Measurements from ENCODE around the gene PARD6G.

Gene PARD6G

GRCh38 chr18:80210312-80211083 lies 36.8 kb downstream of the PARD6G start:
- DNase-seq (ENCODE audit: low read depth), result no peak

DNA sequence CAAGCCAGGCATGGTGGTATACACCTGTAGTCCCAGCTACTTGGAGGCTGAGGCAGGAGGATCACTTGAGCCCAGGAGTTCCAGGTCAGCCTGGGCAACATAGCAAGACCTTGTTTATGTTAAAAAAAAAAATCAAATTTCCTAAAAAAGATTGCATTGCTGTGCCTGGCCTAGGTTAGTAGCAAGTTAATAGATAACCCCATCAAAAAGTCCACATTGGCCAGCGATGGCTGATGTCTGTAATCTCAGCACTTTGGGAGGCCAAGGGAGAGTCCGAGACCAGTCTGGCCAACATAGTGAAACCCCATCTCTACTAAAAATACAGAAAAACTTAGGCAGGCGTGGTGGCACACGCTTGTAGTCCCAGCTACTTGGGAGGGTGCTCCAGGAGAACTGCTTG lies 38.7 kb downstream of the PARD6G start:
- DNase-seq (ENCODE audit: low read depth), result no peak

DNA sequence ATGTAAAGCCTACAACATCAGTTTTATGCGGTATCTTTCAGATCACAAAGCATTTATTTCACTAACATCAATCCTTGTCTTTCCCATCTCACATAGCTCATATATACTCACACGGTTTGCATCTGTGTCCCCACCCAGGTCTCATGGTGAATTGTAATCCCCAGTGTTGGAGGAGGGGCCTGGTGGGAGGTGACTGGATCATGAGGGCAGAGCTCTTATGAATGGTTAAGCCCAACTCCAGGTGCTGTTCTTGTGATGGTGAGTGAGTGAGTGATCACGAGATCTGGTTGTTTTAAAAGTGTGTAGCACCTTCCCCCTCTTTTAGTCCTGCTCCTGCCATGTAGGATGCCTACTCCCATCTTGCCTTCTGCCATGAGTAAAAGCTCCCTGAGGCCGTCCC lies 42.0 kb downstream of the PARD6G start:
- DNase-seq (ENCODE audit: low read depth), result no peak

DNA sequence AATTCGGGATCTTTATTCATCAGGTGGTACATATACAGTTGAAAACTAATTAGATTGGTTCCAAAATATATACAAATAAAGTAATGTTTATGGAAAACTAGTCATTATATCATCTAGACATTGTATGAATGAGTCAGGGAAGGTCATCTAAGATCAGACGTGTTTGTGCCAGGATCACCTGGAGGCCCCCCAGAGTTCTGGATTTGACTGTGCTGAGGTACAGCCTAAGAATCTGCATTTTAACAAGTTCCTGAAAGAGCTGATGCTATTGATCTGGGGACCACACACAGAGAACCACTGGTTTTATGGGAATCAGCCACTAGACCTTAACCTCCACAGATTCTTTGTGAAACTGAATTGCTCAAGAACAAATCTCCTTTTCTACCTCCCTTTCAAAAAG lies 43.2 kb downstream of the PARD6G start:
- DNase-seq (ENCODE audit: low read depth), result no peak

GRCh38 chr18:80203249-80203648 lies 44.1 kb downstream of the PARD6G start:
- DNase-seq (ENCODE audit: low read depth), result no peak

DNA sequence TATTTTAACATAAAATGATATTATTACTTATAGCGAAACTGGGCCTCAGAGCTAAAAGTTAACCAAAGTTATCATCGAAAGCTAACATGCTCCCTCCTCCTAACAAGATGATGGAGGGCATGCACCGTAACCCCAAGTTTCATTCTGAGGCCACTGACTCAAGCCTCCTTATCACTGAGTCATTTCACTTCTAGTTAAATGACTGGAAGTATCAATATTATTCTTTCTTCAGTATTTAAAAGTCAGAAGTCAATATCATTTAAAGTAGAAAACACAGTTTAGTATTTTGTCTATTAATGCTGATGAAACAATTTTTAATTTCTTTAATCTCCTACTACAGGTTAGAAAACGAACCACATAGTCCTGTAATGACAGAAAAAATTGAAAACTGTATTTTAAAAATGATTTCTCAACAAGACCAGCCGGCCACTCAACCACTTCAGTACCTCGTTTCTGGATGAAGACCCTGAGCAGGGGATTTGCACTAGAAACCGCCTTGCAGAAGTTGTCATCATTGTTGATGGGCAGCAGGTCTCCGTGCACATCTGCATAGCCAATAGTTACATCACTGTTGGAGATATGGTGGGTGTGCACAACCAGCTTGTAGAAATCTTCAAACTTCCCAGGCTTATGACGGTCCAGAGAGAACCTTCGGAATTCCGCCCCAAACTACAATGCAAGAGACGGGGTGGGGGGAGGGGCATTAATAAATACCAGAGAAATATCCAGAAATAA lies 44.9 kb downstream of the PARD6G start:
- DNase-seq (ENCODE audit: low read depth), result no peak

DNA sequence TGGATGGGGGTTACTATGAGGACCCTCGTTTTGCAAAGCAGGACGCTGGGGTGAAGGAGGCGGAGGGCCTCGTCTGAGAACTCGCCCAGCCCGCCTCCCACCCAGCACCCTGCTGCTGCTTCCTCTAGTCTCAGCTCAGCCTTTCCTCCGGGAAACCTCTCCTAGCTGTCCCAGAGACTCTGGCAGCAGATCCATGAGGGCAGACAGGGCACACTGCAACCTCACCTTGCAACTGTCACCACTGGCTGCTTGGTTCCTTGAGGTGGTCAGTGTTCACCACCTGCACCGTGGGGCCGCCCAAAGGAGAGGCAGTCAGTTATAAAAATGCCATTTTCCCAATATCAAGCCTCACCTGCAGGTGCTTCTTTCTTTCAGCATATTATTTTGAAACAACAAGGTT lies 45.6 kb downstream of the PARD6G start:
- DNase-seq (ENCODE audit: low read depth), result no peak

DNA sequence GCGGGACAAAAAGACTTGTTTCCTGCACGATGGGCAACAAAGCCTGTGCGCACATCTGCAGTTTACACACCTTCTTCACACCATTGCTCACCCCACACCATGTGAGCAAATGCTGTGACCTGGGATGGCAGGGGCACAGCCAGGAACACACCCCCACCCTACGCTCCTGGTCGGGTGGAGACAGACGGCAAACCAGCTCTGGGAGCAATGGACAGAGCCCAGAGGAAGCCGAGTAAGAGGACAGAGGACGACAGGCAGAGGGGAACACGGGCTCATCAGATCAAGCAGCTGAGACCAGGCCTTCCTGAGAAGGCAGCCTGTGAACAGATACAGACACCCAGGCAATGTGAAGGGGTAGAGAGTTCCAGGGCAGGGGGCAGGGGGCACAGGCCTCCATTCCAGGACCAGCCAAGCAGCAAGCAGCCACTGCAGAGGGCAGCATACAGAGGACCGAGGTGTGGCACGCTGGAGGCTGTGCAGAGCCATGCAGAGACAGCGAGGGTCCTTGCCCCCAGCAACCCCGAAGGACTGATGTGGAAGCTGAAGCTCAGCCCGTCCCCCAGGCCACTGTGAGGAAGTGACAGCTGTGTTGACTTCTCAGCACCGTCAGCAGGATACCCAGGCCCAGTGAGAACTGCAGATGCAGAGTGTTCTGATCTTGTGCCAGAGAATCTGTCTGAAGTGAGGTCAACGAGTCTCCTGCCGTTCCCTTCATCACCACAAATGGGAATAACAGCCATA lies 46.2 kb downstream of the PARD6G start:
- no peak for DNase-seq (ENCODE audit: low read depth)

DNA sequence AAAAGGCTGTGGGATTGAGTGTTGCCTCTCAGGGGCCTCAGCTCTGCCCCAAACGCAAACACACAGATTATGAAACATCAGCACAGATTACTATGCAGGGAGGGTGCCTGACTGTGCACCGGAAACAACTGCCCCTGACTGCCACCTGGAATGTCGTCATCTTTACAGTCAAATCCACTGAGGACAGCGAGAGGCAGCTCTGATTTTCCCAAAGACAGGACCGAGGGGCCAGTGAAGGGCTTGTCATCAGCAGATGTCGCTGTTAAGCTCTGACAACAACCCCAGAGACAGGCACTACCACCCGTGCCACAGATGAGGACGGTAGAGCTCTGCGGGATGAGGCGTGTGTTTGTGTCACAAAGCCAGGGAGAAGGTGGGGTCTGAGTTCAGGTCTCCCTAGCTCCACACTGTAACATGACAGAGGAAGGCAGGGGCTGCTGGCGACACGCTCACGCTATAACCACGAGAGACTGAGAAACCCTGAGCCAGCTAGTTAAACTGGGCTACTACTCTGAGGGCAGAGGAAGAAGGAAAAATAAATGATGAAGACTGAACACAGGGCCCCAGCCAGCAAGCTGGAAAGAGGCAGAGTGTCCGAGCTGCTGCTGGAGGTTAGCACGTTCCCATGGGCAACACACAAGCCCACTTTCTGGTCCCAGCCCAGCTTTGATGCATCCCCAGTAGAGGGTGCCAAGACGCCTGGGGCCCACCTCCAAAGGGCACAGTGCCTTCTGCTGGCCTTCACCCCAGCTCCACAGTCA lies 47.0 kb downstream of the PARD6G start:
- no peak for DNase-seq (ENCODE audit: low read depth)

GRCh38 chr18:80198994-80199748 lies 48.1 kb downstream of the PARD6G start:
- peak; percentile 40 for DNase-seq (ENCODE audit: low read depth)

- no peak for DNase-seq (ENCODE audit: low read depth)
Observed at GRCh38 chr18:80198391-80198790, 48.9 kb downstream of the PARD6G start.

DNA sequence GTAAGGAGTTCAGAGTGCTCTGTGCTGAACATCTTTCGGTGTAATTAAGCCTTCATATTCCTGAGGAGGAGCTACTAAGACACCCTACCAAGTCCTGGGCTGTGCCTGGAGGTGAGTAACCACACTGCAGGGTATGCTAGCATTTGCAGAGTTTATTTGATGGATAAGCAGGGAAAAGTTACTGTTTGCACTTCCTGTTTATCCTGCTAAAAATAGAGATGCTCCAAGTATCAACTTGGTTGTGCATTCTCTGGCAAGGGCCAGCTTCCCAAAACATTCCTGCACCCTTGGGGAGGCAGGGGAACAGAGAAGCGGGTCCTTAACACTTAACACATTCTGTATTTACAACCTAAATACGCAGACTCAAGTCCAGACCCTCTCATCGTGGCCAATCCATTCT lies 49.8 kb downstream of the PARD6G start:
- DNase-seq (ENCODE audit: low read depth), result no peak

GRCh38 chr18:80196528-80197320 lies 50.6 kb downstream of the PARD6G start:
- DNase-seq (ENCODE audit: low read depth), result peak; percentile 40

GRCh38 chr18:80194874-80195570 lies 52.3 kb downstream of the PARD6G start:
- no peak for DNase-seq (ENCODE audit: low read depth)

- DNase-seq (ENCODE audit: low read depth), result no peak
Observed at GRCh38 chr18:80193701-80194100, 53.6 kb downstream of the PARD6G start.

- DNase-seq (ENCODE audit: low read depth), result no peak
Observed at GRCh38 chr18:80192653-80193385, 54.5 kb downstream of the PARD6G start.

DNA sequence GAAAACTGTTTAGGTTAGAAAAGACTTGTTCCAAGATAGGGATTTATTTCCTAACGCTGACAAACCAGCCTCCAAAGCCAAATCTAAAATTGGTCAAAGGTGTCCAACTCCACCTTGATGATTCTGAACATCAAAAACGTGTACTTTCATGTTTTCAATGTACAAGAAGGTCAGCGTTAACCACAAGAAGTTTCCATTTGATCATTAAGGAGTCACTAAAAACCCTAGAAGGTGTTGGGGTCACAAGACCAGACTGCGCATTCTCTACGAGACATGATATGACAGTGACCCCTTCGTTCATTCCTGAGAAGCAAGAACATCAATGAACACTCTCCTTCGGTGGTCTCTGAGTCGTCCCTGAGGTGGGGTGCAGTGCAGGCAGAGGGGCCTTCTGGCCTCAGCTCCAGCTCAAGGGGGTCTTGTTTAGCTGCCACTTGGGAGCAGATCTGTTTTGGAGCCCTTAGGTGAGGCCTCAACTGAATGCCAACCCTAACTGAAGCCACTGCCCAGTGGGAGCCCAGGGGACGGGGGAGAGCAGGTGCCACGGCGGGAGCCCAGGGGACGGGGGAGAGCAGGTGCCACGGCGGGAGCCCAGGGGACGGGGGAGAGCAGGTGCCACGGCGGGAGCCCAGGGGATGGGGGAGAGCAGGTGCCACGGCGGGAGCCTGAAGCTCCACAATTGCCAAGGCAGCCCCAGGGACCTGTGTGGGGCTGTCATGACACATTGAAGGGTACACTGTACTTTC lies 55.2 kb downstream of the PARD6G start:
- no peak for DNase-seq (ENCODE audit: low read depth)

- no peak for DNase-seq (ENCODE audit: low read depth)
Observed at GRCh38 chr18:80191264-80191663, 56.0 kb downstream of the PARD6G start.

- no peak for DNase-seq (ENCODE audit: low read depth)
Observed at GRCh38 chr18:80190311-80190710, 57.0 kb downstream of the PARD6G start.

Data from amniotic epithelial cell (primary cell).